ENCODE data around the gene PIMREG.

The PIMREG gene

DNA sequence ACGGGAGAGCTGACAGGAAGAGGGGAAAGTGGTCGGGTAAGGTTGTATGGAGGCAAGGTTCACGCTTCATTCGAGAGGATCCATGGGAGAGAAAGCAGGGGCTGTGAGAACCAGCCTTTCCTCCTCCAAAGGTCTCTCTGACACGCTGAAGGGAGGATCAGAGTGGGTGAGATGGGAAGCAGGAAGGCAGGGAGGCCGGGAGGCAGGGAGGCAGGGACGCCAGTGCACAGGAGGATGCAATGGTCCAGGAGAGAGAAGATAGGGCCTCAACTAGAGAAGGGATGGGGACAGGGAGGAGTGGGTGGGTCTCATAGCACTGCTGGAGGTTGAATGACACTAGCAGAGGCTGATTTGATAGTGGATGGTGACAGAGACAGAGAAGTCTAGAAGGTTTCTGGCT is 54.1 kb downstream of the PIMREG start:
- POLR2A ChIA-PET = no interaction called here
- H3K27ac ChIP-seq (ENCODE audit: insufficient read depth in 1 of 2, low read depth in 1 of 2, low read length in 2 of 2, poor library complexity in 1 of 2, severe bottlenecking in 2 of 2) = no peak overlapping the region
- peaks cover 0 to 14% (median 6%) of the 10 kb centered on the region in 5 experiments for H3K27me3 ChIP-seq (replicated peaks in 2 of 5; ENCODE audit: control insufficient read depth in 4 of 5, insufficient read depth in 5 of 5, low read length in 4 of 5)
- H3K9me3 ChIP-seq (ENCODE audit: control extremely low read depth in 1 of 5, control insufficient read depth in 4 of 5, insufficient read depth in 2 of 5, low read depth in 1 of 5, low read length in 4 of 5) = no peaks in the 10 kb centered on the region
- H3K4me3 ChIP-seq (ENCODE audit: control insufficient read depth in 1 of 7, extremely low read depth in 1 of 7, insufficient read depth in 4 of 7, low read depth in 2 of 7, low read length in 6 of 7) = no peak overlapping the region
- peaks cover 3 to 23% (median 22%) of the 10 kb centered on the region in 4 experiments for H3K4me1 ChIP-seq (ENCODE audit: control extremely low read depth in 1 of 4, control insufficient read depth in 4 of 4, insufficient read depth in 4 of 4, low read length in 3 of 4)
- CTCF ChIA-PET = no interaction called here
- no peak for DNase-seq
- peaks cover 0 to 2% (median 0%) of the 10 kb centered on the region in 4 experiments for H3K36me3 ChIP-seq (ENCODE audit: control insufficient read depth in 4 of 4, insufficient read depth in 4 of 4, low read length in 3 of 4)
- 85% methylated on average over 7 of the region's 7 CpGs for WGBS (ENCODE audit: insufficient coverage)

DNA sequence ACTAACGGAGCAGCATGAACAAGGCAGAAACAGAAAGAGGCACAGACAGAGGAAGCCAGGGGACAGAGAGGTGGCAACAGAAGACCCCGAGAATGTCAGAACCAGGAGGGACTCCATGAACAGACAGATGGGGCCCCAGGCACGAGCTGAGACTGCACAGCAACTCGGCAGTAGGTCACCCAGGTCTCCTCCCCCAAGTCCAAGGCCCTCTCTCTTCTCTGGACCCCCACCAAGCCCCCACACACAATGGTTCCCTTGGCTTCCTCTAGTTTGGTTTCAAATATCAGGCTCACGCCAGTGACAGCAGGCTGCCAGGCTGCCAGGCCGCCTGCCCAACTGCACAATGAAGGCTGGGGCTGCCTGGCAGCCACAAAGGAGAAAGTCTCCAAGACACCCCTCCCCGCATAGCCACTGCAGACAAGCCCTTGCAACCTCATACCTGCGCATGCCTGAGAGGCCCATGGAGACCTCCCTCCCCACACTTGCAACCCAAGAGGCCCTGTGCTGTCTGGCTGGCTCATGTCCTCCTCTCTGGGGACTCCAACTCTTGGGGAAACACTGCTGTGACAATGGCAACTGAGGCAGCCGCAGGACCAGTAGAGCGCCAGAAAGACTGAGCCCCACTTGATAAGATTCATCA is 54.8 kb downstream of the PIMREG start:
- POLR2A ChIA-PET = no interaction called here
- H3K27me3 ChIP-seq (replicated peaks in 2 of 5; ENCODE audit: control insufficient read depth in 4 of 5, insufficient read depth in 5 of 5, low read length in 4 of 5) = peaks cover 0 to 14% (median 6%) of the 10 kb centered on the region in 5 experiments
- CTCF ChIA-PET = no interaction called here
- peaks cover 3 to 23% (median 22%) of the 10 kb centered on the region in 4 experiments for H3K4me1 ChIP-seq (ENCODE audit: control extremely low read depth in 1 of 4, control insufficient read depth in 4 of 4, insufficient read depth in 4 of 4, low read length in 3 of 4)
- H3K9me3 ChIP-seq (ENCODE audit: control extremely low read depth in 1 of 5, control insufficient read depth in 4 of 5, insufficient read depth in 2 of 5, low read depth in 1 of 5, low read length in 4 of 5) = no peaks in the 10 kb centered on the region
- no peak overlapping the region for H3K27ac ChIP-seq (ENCODE audit: insufficient read depth in 1 of 2, low read depth in 1 of 2, low read length in 2 of 2, poor library complexity in 1 of 2, severe bottlenecking in 2 of 2)
- DNase-seq = no peak
- peaks cover 0 to 2% (median 0%) of the 10 kb centered on the region in 4 experiments for H3K36me3 ChIP-seq (ENCODE audit: control insufficient read depth in 4 of 4, insufficient read depth in 4 of 4, low read length in 3 of 4)
- 97% methylated on average over 9 of the region's 10 CpGs for WGBS (ENCODE audit: insufficient coverage)
- no peak overlapping the region for H3K4me3 ChIP-seq (ENCODE audit: control insufficient read depth in 1 of 7, extremely low read depth in 1 of 7, insufficient read depth in 4 of 7, low read depth in 2 of 7, low read length in 6 of 7)
